A549 treated with GW870086 at 1 μM for 4 hours (cell line): Measurements from ENCODE around the gene MYO7A. TPM values are rescaled to one million over a fixed set of nuclear protein-coding genes. Genes with fewer than 3 reads are reported as not detected.

ENCODE experiments used
- total RNA-seq: library from RNA; stranded (reverse); fragments of 200-300 nt; extraction: Qiagen RNA extraction; gene quantifications from 5 replicates; pipeline ENCODE4 v1.2.3, GENCODE V29; 2022; ENCODE audit warnings: low read depth

MYO7A gene
- total RNA-seq = 1.2 to 1.5 TPM (median 1.3 TPM) in 5 replicates

GRCh38 chr11:77127920-77128691 is at the start of gene MYO7A:
MYO7A (plus strand) TSS chr11:77128246; CDS start chr11:77130635, 2,389 bp downstream.

GRCh38 chr11:77102246-77103210 is 25.5 kb upstream of the MYO7A start, which contains the start of gene OMP:
OMP (plus strand) TSS chr11:77102840; CDS start chr11:77102840, 0 bp downstream.

Other genes with a start within 250 kb of the MYO7A start
- 0.17 to 0.43 TPM (median 0.28 TPM) in 5 replicates for gene B3GNT6, start 93.8 kb upstream of the MYO7A start, total RNA-seq
- gene CAPN5, start 61.3 kb upstream of the MYO7A start, total RNA-seq = 8.0 to 12.6 TPM (median 11.6 TPM) in 5 replicates
- not detected in 5 replicates for gene OMP, start 25.4 kb upstream of the MYO7A start, total RNA-seq
- not detected in 5 replicates for gene GDPD4, start 173.4 kb downstream of the MYO7A start, total RNA-seq